ENCODE measurements around the gene SPATA6L.

Gene SPATA6L

GRCh38 chr9:4620057-4620765 lies 46.1 kb downstream of the SPATA6L start:
- H3K79me2 ChIP-seq (ENCODE audit: insufficient read depth, low read length): no peaks in the 10 kb centered on the region
- H2AFZ ChIP-seq (ENCODE audit: low read length): no peak overlapping the region
- no peaks in the 10 kb centered on the region for H3K27me3 ChIP-seq (ENCODE audit: insufficient read depth, low read length)
- H3K4me1 ChIP-seq (ENCODE audit: insufficient read depth, low read length, severe bottlenecking): no peaks in the 10 kb centered on the region
- H3K27ac ChIP-seq (ENCODE audit: low read depth, low read length, poor library complexity, severe bottlenecking): no peak overlapping the region
- H3K9me3 ChIP-seq (ENCODE audit: low read length): no peaks in the 10 kb centered on the region
- no peaks in the 10 kb centered on the region for H3K9me2 ChIP-seq (ENCODE audit: low read depth, low read length)
- TF ChIP-seq EZH2 (IDR thresholded peaks at IDR 0.05; ENCODE audit: borderline replicate concordance, low read length): no peak
- TF ChIP-seq, protein P1, sequence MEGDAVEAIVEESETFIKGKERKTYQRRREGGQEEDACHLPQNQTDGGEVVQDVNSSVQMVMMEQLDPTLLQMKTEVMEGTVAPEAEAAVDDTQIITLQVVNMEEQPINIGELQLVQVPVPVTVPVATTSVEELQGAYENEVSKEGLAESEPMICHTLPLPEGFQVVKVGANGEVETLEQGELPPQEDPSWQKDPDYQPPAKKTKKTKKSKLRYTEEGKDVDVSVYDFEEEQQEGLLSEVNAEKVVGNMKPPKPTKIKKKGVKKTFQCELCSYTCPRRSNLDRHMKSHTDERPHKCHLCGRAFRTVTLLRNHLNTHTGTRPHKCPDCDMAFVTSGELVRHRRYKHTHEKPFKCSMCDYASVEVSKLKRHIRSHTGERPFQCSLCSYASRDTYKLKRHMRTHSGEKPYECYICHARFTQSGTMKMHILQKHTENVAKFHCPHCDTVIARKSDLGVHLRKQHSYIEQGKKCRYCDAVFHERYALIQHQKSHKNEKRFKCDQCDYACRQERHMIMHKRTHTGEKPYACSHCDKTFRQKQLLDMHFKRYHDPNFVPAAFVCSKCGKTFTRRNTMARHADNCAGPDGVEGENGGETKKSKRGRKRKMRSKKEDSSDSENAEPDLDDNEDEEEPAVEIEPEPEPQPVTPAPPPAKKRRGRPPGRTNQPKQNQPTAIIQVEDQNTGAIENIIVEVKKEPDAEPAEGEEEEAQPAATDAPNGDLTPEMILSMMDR (IDR thresholded peaks at IDR 0.05; ENCODE audit: low read length): no peak
- no peaks in the 10 kb centered on the region for H3F3A ChIP-seq (ENCODE audit: insufficient read depth, low read length)
- H3K36me3 ChIP-seq (ENCODE audit: insufficient read depth, low read length): no peaks in the 10 kb centered on the region
- no peak overlapping the region for H3K4me2 ChIP-seq (ENCODE audit: low read length)
- H4K20me1 ChIP-seq (ENCODE audit: insufficient read depth, low read length): no peaks in the 10 kb centered on the region
- no peak overlapping the region for H3K4me3 ChIP-seq (ENCODE audit: low read depth, low read length, poor library complexity, severe bottlenecking)
- H3K9ac ChIP-seq (ENCODE audit: low read length): no peak overlapping the region

- Histone ChIP-seq H3K9me2 (ENCODE audit: low read depth, low read length) (no peaks in the 10 kb centered on the region), H3K9ac (ENCODE audit: low read length) (no peak overlapping the region), H3F3A (ENCODE audit: insufficient read depth, low read length) (no peaks in the 10 kb centered on the region), H3K36me3 (ENCODE audit: insufficient read depth, low read length) (no peaks in the 10 kb centered on the region), H3K4me1 (ENCODE audit: insufficient read depth, low read length, severe bottlenecking) (no peaks in the 10 kb centered on the region), H2AFZ (ENCODE audit: low read length) (no peak overlapping the region), H3K9me3 (ENCODE audit: low read length) (no peaks in the 10 kb centered on the region), H3K4me3 (ENCODE audit: low read depth, low read length, poor library complexity, severe bottlenecking) (no peak overlapping the region), H3K4me2 (ENCODE audit: low read length) (no peak overlapping the region), H4K20me1 (ENCODE audit: insufficient read depth, low read length) (no peaks in the 10 kb centered on the region), H3K27ac (ENCODE audit: low read depth, low read length, poor library complexity, severe bottlenecking) (no peak overlapping the region), H3K79me2 (ENCODE audit: insufficient read depth, low read length) (no peaks in the 10 kb centered on the region), H3K27me3 (ENCODE audit: insufficient read depth, low read length) (no peaks in the 10 kb centered on the region)
- no peak for TF ChIP-seq EZH2 (IDR thresholded peaks at IDR 0.05; ENCODE audit: borderline replicate concordance, low read length)
- TF ChIP-seq, protein P1 (IDR thresholded peaks at IDR 0.05; ENCODE audit: low read length): no peak
These were observed 47.6 kb downstream of the SPATA6L start for GRCh38 chr9:4618700-4619099.

DNA sequence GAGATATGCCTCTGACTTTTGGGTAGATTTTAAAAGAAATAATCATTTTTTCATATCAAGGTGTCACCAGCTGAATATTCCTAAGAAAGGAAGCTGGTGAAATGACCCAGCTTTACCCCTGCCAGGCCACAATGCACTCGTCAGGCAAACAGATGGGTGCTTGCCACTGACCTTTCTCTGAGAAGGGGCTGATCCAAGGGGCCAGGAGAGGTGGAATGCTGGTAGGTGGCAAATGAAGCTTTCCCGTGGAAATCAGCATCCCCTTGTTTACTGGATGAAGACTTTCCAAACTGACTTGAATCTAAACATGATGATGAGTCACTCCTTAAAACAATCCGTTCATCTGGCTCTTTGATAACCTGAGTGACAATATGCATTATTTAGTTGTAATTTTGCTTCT lies 48.5 kb downstream of the SPATA6L start:
- H3K4me3 ChIP-seq (ENCODE audit: low read depth, low read length, poor library complexity, severe bottlenecking): no peak overlapping the region
- no peak overlapping the region for H2AFZ ChIP-seq (ENCODE audit: low read length)
- H3K9me2 ChIP-seq (ENCODE audit: low read depth, low read length): no peaks in the 10 kb centered on the region
- no peaks in the 10 kb centered on the region for H4K20me1 ChIP-seq (ENCODE audit: insufficient read depth, low read length)
- no peaks in the 10 kb centered on the region for H3K27me3 ChIP-seq (ENCODE audit: insufficient read depth, low read length)
- no peaks in the 10 kb centered on the region for H3F3A ChIP-seq (ENCODE audit: insufficient read depth, low read length)
- no peaks in the 10 kb centered on the region for H3K4me1 ChIP-seq (ENCODE audit: insufficient read depth, low read length, severe bottlenecking)
- H3K27ac ChIP-seq (ENCODE audit: low read depth, low read length, poor library complexity, severe bottlenecking): no peak overlapping the region
- no peaks in the 10 kb centered on the region for H3K9me3 ChIP-seq (ENCODE audit: low read length)
- no peak overlapping the region for H3K4me2 ChIP-seq (ENCODE audit: low read length)
- no peaks in the 10 kb centered on the region for H3K79me2 ChIP-seq (ENCODE audit: insufficient read depth, low read length)
- TF ChIP-seq EZH2 (IDR thresholded peaks at IDR 0.05; ENCODE audit: borderline replicate concordance, low read length): no peak
- TF ChIP-seq, protein P1 (IDR thresholded peaks at IDR 0.05; ENCODE audit: low read length): no peak
- H3K36me3 ChIP-seq (ENCODE audit: insufficient read depth, low read length): no peaks in the 10 kb centered on the region
- H3K9ac ChIP-seq (ENCODE audit: low read length): no peak overlapping the region
